Measurements from ENCODE around the gene MYH6.
"Not testable (repeated sequence)": the region's sequence is repeated elsewhere in the genome, so short reads cannot be mapped to it uniquely, and the experiment has no call there.

MYH6 gene

GRCh38 chr14:23419646-23420045 is 11.6 kb upstream of the MYH6 start:
- not testable (repeated sequence) for H3K9me3 ChIP-seq (ENCODE audit: insufficient read depth, low read depth, low read length); H3K4me1 ChIP-seq (ENCODE audit: insufficient read depth, low read length); H3K36me3 ChIP-seq (ENCODE audit: insufficient read depth, low read depth, low read length); H3K9ac ChIP-seq (ENCODE audit: low read depth, low read length); H3K4me3 ChIP-seq (ENCODE audit: low read length); H3K27ac ChIP-seq (ENCODE audit: low read length); H3K27me3 ChIP-seq (ENCODE audit: insufficient read depth, low read length)

GRCh38 chr14:23418021-23418420 is 9.9 kb upstream of the MYH6 start:
- Histone ChIP-seq H3K4me1 (ENCODE audit: insufficient read depth, low read length) (no peaks in the 10 kb centered on the region), H3K36me3 (ENCODE audit: insufficient read depth, low read depth, low read length) (no peaks in the 10 kb centered on the region), H3K27me3 (ENCODE audit: insufficient read depth, low read length) (no peaks in the 10 kb centered on the region), H3K4me3 (ENCODE audit: low read length) (no peak overlapping the region), H3K9me3 (ENCODE audit: insufficient read depth, low read depth, low read length) (no peaks in the 10 kb centered on the region), H3K27ac (ENCODE audit: low read length) (no peak overlapping the region), H3K9ac (ENCODE audit: low read depth, low read length) (no peak overlapping the region)

- H3K9ac ChIP-seq (ENCODE audit: low read depth, low read length); H3K27ac ChIP-seq (ENCODE audit: low read length); H3K4me3 ChIP-seq (ENCODE audit: low read length); H3K36me3 ChIP-seq (ENCODE audit: insufficient read depth, low read depth, low read length); H3K4me1 ChIP-seq (ENCODE audit: insufficient read depth, low read length); H3K9me3 ChIP-seq (ENCODE audit: insufficient read depth, low read depth, low read length); H3K27me3 ChIP-seq (ENCODE audit: insufficient read depth, low read length): not testable (repeated sequence)
These were observed 9.2 kb upstream of the MYH6 start for GRCh38 chr14:23417269-23417668.

GRCh38 chr14:23416801-23417200 is 8.7 kb upstream of the MYH6 start:
- H3K9ac ChIP-seq (ENCODE audit: low read depth, low read length) = no peak overlapping the region
- H3K27me3 ChIP-seq (ENCODE audit: insufficient read depth, low read length) = no peaks in the 10 kb centered on the region
- no peaks in the 10 kb centered on the region for H3K36me3 ChIP-seq (ENCODE audit: insufficient read depth, low read depth, low read length)
- H3K27ac ChIP-seq (ENCODE audit: low read length) = no peak overlapping the region
- no peak overlapping the region for H3K4me3 ChIP-seq (ENCODE audit: low read length)
- no peaks in the 10 kb centered on the region for H3K9me3 ChIP-seq (ENCODE audit: insufficient read depth, low read depth, low read length)
- H3K4me1 ChIP-seq (ENCODE audit: insufficient read depth, low read length) = no peaks in the 10 kb centered on the region

GRCh38 chr14:23415821-23416778 is 8.0 kb upstream of the MYH6 start:
- Histone ChIP-seq H3K27ac (ENCODE audit: low read length) (no peak overlapping the region), H3K9ac (ENCODE audit: low read depth, low read length) (no peak overlapping the region), H3K4me1 (ENCODE audit: insufficient read depth, low read length) (no peaks in the 10 kb centered on the region), H3K4me3 (ENCODE audit: low read length) (no peak overlapping the region), H3K27me3 (ENCODE audit: insufficient read depth, low read length) (no peaks in the 10 kb centered on the region), H3K36me3 (ENCODE audit: insufficient read depth, low read depth, low read length) (no peaks in the 10 kb centered on the region), H3K9me3 (ENCODE audit: insufficient read depth, low read depth, low read length) (no peaks in the 10 kb centered on the region)

GRCh38 chr14:23414906-23415820 is 7.1 kb upstream of the MYH6 start:
- no peaks in the 10 kb centered on the region for H3K4me1 ChIP-seq (ENCODE audit: insufficient read depth, low read length)
- H3K27ac ChIP-seq (ENCODE audit: low read length) = no peak overlapping the region
- H3K9me3 ChIP-seq (ENCODE audit: insufficient read depth, low read depth, low read length) = no peaks in the 10 kb centered on the region
- H3K36me3 ChIP-seq (ENCODE audit: insufficient read depth, low read depth, low read length) = no peaks in the 10 kb centered on the region
- no peak overlapping the region for H3K9ac ChIP-seq (ENCODE audit: low read depth, low read length)
- no peak overlapping the region for H3K4me3 ChIP-seq (ENCODE audit: low read length)
- no peaks in the 10 kb centered on the region for H3K27me3 ChIP-seq (ENCODE audit: insufficient read depth, low read length)

GRCh38 chr14:23414254-23414653 is 6.2 kb upstream of the MYH6 start:
- Histone ChIP-seq H3K9ac (ENCODE audit: low read depth, low read length) (no peak overlapping the region; the same call in 1 of the 2 replicates), H3K4me3 (ENCODE audit: low read length) (no peak overlapping the region), H3K9me3 (ENCODE audit: insufficient read depth, low read depth, low read length) (no peaks in the 10 kb centered on the region), H3K36me3 (ENCODE audit: insufficient read depth, low read depth, low read length) (no peaks in the 10 kb centered on the region), H3K27me3 (ENCODE audit: insufficient read depth, low read length) (no peaks in the 10 kb centered on the region), H3K27ac (ENCODE audit: low read length) (no peak overlapping the region), H3K4me1 (ENCODE audit: insufficient read depth, low read length) (no peaks in the 10 kb centered on the region)

GRCh38 chr14:23413681-23414080 is 5.6 kb upstream of the MYH6 start:
- H3K4me1 ChIP-seq (ENCODE audit: insufficient read depth, low read length) = no peaks in the 10 kb centered on the region
- H3K36me3 ChIP-seq (ENCODE audit: insufficient read depth, low read depth, low read length) = no peaks in the 10 kb centered on the region
- no peaks in the 10 kb centered on the region for H3K27me3 ChIP-seq (ENCODE audit: insufficient read depth, low read length)
- H3K4me3 ChIP-seq (ENCODE audit: low read length) = no peak overlapping the region
- H3K9ac ChIP-seq (ENCODE audit: low read depth, low read length) = no peak overlapping the region
- H3K27ac ChIP-seq (ENCODE audit: low read length) = no peak overlapping the region
- no peaks in the 10 kb centered on the region for H3K9me3 ChIP-seq (ENCODE audit: insufficient read depth, low read depth, low read length)

GRCh38 chr14:23411563-23412525 is 3.8 kb upstream of the MYH6 start:
- no peaks in the 10 kb centered on the region for H3K4me1 ChIP-seq (ENCODE audit: insufficient read depth, low read length)
- no peaks in the 10 kb centered on the region for H3K36me3 ChIP-seq (ENCODE audit: insufficient read depth, low read depth, low read length)
- H3K27me3 ChIP-seq (ENCODE audit: insufficient read depth, low read length) = peaks cover 9% of the 10 kb centered on the region; the same call in 1 of the 2 replicates
- H3K4me3 ChIP-seq (ENCODE audit: low read length) = no peak overlapping the region
- no peak overlapping the region for H3K9ac ChIP-seq (ENCODE audit: low read depth, low read length)
- no peak overlapping the region for H3K27ac ChIP-seq (ENCODE audit: low read length)
- no peaks in the 10 kb centered on the region for H3K9me3 ChIP-seq (ENCODE audit: insufficient read depth, low read depth, low read length)

GRCh38 chr14:23409966-23410635 is 2.0 kb upstream of the MYH6 start:
- no peaks in the 10 kb centered on the region for H3K4me1 ChIP-seq (ENCODE audit: insufficient read depth, low read length)
- no peak overlapping the region for H3K27ac ChIP-seq (ENCODE audit: low read length)
- peaks cover 9% of the 10 kb centered on the region; the same call in 1 of the 2 replicates for H3K27me3 ChIP-seq (ENCODE audit: insufficient read depth, low read length)
- H3K9ac ChIP-seq (ENCODE audit: low read depth, low read length) = no peak overlapping the region
- H3K4me3 ChIP-seq (ENCODE audit: low read length) = no peak overlapping the region
- no peaks in the 10 kb centered on the region for H3K9me3 ChIP-seq (ENCODE audit: insufficient read depth, low read depth, low read length)
- no peaks in the 10 kb centered on the region for H3K36me3 ChIP-seq (ENCODE audit: insufficient read depth, low read depth, low read length)
